ENCODE results near the gene HDLBP.

Gene HDLBP

DNA sequence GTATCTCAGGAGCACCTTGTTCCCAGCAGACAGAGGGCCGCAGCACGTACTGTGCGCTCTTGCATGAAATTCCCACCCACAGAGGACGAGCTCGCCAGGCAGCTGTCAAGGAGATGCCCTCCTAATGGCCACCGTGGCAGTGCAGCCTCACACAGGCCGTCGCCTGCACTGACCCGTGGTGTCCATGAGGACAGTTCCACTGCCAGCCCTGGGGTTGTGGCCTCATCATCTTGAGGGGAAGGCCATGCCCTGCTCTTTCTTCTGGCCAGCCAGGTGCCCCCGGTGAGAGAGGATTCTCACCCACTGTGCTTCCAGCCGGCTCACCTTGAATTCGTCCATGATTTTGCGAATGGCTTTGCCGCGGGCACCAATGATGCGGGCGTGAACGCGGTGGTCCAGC lies 85.0 kb downstream of the HDLBP start:
- TF ChIP-seq SIN3A (IDR thresholded peaks at IDR 0.05; ENCODE audit: borderline replicate concordance, insufficient read depth, low read length), result no peak
- no peak for TF ChIP-seq TAF1 (IDR thresholded peaks at IDR 0.05; ENCODE audit: borderline replicate concordance, insufficient read depth, low read length)
- TF ChIP-seq, protein P1, sequence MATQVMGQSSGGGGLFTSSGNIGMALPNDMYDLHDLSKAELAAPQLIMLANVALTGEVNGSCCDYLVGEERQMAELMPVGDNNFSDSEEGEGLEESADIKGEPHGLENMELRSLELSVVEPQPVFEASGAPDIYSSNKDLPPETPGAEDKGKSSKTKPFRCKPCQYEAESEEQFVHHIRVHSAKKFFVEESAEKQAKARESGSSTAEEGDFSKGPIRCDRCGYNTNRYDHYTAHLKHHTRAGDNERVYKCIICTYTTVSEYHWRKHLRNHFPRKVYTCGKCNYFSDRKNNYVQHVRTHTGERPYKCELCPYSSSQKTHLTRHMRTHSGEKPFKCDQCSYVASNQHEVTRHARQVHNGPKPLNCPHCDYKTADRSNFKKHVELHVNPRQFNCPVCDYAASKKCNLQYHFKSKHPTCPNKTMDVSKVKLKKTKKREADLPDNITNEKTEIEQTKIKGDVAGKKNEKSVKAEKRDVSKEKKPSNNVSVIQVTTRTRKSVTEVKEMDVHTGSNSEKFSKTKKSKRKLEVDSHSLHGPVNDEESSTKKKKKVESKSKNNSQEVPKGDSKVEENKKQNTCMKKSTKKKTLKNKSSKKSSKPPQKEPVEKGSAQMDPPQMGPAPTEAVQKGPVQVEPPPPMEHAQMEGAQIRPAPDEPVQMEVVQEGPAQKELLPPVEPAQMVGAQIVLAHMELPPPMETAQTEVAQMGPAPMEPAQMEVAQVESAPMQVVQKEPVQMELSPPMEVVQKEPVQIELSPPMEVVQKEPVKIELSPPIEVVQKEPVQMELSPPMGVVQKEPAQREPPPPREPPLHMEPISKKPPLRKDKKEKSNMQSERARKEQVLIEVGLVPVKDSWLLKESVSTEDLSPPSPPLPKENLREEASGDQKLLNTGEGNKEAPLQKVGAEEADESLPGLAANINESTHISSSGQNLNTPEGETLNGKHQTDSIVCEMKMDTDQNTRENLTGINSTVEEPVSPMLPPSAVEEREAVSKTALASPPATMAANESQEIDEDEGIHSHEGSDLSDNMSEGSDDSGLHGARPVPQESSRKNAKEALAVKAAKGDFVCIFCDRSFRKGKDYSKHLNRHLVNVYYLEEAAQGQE (IDR thresholded peaks at IDR 0.05; ENCODE audit: insufficient read depth in 1 of 2, low read depth in 2 of 2, low read length in 2 of 2), result no peak
- TF ChIP-seq POLR2AphosphoS5 (IDR thresholded peaks at IDR 0.05; ENCODE audit: low read depth, low read length), result no peak

DNA sequence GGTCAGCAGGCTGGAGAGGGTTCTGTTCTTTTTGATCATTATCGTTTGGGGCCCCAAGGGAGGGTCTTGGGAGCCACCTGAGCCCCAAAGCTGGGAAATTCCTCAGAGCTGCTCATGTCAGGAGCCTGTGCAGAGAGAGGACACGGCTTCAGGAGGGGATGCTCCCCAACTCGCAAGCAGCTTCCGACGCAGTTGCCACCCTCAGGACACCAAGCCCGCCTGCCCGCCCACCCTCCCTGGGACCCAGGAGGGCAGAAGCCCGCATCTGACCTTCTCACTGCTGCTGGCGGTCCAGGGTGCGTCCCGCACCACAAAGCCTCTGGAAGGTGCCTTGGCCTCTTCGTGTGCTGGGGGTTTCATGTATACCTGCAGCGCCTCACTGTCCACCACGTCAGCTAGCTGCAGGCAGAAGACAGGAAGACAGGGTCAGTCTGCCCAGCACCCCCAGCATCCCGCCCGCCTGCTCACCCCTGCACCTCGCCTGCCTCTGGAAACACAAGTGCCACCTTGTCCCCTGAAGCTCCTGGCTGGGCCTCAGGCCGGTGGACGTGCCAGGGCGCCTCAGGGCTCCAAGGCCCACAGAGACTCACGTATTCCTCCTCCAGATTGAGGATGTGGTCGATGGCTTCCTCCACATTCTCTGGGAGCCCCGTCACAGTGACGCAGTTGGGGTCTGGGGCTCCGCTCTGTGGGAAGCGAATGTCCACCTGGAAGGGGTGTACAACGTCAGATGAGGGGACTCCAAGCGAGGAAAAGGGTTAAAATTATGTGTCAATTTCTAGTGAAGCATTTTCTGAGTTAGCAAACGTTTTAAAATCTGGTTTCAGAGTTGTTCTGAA lies 85.7 kb downstream of the HDLBP start:
- TF ChIP-seq FOXP2 (optimal IDR thresholded peaks at IDR 0.05; ENCODE audit: borderline replicate concordance, extremely low read depth, extremely low read length, insufficient read depth), result no peak
- TF ChIP-seq, protein P1 (IDR thresholded peaks at IDR 0.05; ENCODE audit: insufficient read depth in 1 of 2, low read depth in 2 of 2, low read length in 2 of 2), result no peak
- no peak for TF ChIP-seq SIN3A (IDR thresholded peaks at IDR 0.05; ENCODE audit: borderline replicate concordance, insufficient read depth, low read length)
- no peak for TF ChIP-seq POLR2AphosphoS5 (IDR thresholded peaks at IDR 0.05; ENCODE audit: low read depth, low read length)
- no peak for TF ChIP-seq TAF1 (IDR thresholded peaks at IDR 0.05; ENCODE audit: borderline replicate concordance, insufficient read depth, low read length)

DNA sequence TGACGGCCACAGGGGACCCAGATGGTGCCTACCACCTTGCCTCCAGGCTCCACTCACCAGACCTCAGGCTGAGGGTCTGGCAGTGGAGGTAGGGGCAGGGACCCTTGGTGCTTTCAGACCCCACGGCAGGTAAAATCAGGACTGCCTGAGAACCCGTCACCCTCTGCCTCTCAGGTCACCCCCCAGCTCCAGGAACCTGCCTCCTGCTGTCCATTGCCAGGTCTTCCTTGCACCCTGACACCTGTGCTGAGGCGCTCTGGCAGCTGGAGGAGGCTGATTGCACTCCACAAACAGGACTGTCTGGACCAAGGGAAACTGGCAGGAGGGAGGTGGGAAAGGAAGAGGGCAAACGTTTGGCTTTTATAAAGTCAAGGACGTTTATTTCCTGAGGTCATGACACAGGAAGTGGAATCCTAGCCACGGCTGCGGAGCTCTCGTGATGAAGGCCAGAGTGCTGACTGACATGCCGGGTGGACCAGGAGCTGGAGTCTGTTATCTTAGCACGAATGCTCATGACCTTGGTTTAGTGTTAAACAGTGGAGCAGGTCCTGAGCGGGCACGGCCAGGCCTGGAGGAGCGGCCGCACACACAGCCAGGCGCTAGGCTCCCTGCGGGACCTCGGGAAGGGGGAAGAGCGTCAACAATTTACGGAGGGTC lies 86.5 kb downstream of the HDLBP start:
- TF ChIP-seq FOXP2 (optimal IDR thresholded peaks at IDR 0.05; ENCODE audit: borderline replicate concordance, extremely low read depth, extremely low read length, insufficient read depth), result no peak
- no peak for TF ChIP-seq POLR2AphosphoS5 (IDR thresholded peaks at IDR 0.05; ENCODE audit: low read depth, low read length)
- TF ChIP-seq TAF1 (IDR thresholded peaks at IDR 0.05; ENCODE audit: borderline replicate concordance, insufficient read depth, low read length), result no peak
- TF ChIP-seq, protein P1 (IDR thresholded peaks at IDR 0.05; ENCODE audit: insufficient read depth in 1 of 2, low read depth in 2 of 2, low read length in 2 of 2), result no peak
- TF ChIP-seq SIN3A (IDR thresholded peaks at IDR 0.05; ENCODE audit: borderline replicate concordance, insufficient read depth, low read length), result no peak

GRCh38 chr2:241228081-241228859 lies 87.2 kb downstream of the HDLBP start:
- TF ChIP-seq POLR2AphosphoS5 (IDR thresholded peaks at IDR 0.05; ENCODE audit: low read depth, low read length) (peak; percentile 46; the same call in 1 of the 2 replicates), TAF1 (IDR thresholded peaks at IDR 0.05; ENCODE audit: borderline replicate concordance, insufficient read depth, low read length) (no peak), SIN3A (IDR thresholded peaks at IDR 0.05; ENCODE audit: borderline replicate concordance, insufficient read depth, low read length) (no peak)
- TF ChIP-seq, protein P1 (IDR thresholded peaks at IDR 0.05; ENCODE audit: insufficient read depth in 1 of 2, low read depth in 2 of 2, low read length in 2 of 2), result no peak

Data from PFSK-1 (cell line).